Testis (tissue), 5 donors: ENCODE measurements around the gene CTSW. TPM values are rescaled to one million over a fixed set of nuclear protein-coding genes. Genes with fewer than 3 reads are reported as not detected.
"Not testable (repeated sequence)": the region's sequence is repeated elsewhere in the genome, so short reads cannot be mapped to it uniquely, and the experiment has no call there.

Experiments used
- DNase-seq: peaks from one replicate; pipeline ENCODE4 v3.0.0-alpha.2; 2019
- H3K27ac ChIP-seq, 2 donors: fragments of 200-600 bp; sonication (generic); one replicate each; pipeline ENCODE4 v1.5.1; 2019
- H3K27me3 ChIP-seq: fragments of 200-600 bp; sonication (generic); one replicate; pipeline ENCODE4 v1.5.1; 2019
- H3K36me3 ChIP-seq: fragments of 200-600 bp; sonication (generic); one replicate; pipeline ENCODE4 v1.5.1; 2017; ENCODE audit warnings: low read depth; ENCODE audit errors: missing control alignments
- H3K4me1 ChIP-seq: fragments of 200-600 bp; sonication (generic); one replicate; pipeline ENCODE4 v1.5.1; 2019
- H3K4me3 ChIP-seq, 2 donors: fragments of 200-600 bp; sonication (generic); one replicate each; pipeline ENCODE4 v1.5.1; 2017 to 2019
- H3K9me3 ChIP-seq: fragments of 200-600 bp; sonication (generic); one replicate; pipeline ENCODE4 v1.5.1; 2017
- CTCF ChIP-seq, 3 experiments: fragments of 450-650 bp in 2 of 3; fragments of 200-600 bp in 1 of 3; sonication (generic) in 1 of 3; IDR thresholded peaks; one replicate each; pipeline ENCODE4 v1.5.1; 2016 to 2019; ENCODE audit warnings: antibody characterized with exemption in 3 of 3, mild to moderate bottlenecking in 2 of 3, moderate library complexity in 1 of 3
- POLR2A ChIP-seq: fragments of 450-650 bp; IDR thresholded peaks from one replicate; pipeline ENCODE4 v1.6.1; 2017; ENCODE audit warnings: antibody characterized with exemption, mild to moderate bottlenecking, moderate library complexity
- WGBS, 2 donors: methylation state at CpG; one replicate each; pipeline ENCODE4 v1.1.5; 2018; 5-methylcytosine and 5-hydroxymethylcytosine counted together
- intact Hi-C: fragments of 100-400 bp; cut with DNase I; formaldehyde crosslinking; loops from one replicate; pipeline ENCODE4 v1.15.1; 2023; ENCODE audit warnings: low total_unique reads
- long read RNA-seq, 2 donors: transcript quantifications; one replicate each; lab custom pipeline, GENCODE V29; 2026
- polyA plus RNA-seq: library from polyadenylated mRNA; stranded (reverse); fragments of 350-450 nt; fragmentation: Illumina TruSeq; extraction: RNeasy Lipid Tissue Mini Kit (QIAGEN cat#74804); gene quantifications from one replicate; pipeline ENCODE4 v1.2.3, GENCODE V29; 2014; ENCODE audit warnings: low read depth, low replicate concordance; ENCODE audit not compliant: insufficient read depth
- total RNA-seq, 2 donors: library from RNA; depleted of rRNA; stranded (reverse); fragments of >200 nt; gene quantifications; one replicate each; pipeline ENCODE4 v1.2.3, GENCODE V29; 2016

CTSW gene
- total RNA-seq (1 to 10 TPM in 1 of 2 donors, under 1 TPM in 1; 0.71 to 2.7 TPM), polyA plus RNA-seq (4.4 TPM)
- long read RNA-seq, donor 1, result 0 reads
- long read RNA-seq, donor 2, result 0 reads

GRCh38 chr11:65879617-65880016 lies at the start of gene CTSW:
TSS of gene CTSW (plus strand) at chr11:65879837. CDS start at chr11:65879855, 18 bp downstream.
- H3K36me3 ChIP-seq, result no peaks in the 10 kb centered on the region
- no peaks in the 10 kb centered on the region for H3K9me3 ChIP-seq
- H3K4me1 ChIP-seq, result no peaks in the 10 kb centered on the region
- WGBS, 2 donors, result 60 to 80% methylated on average over 7 of the region's 7 CpGs
- H3K4me3 ChIP-seq, result no peak within 1 kb of the TSS
- no peak within 1 kb of the TSS for H3K27ac ChIP-seq
- intact Hi-C loops, result loop anchor here (10.0 kb wide), 1 partner anchor 105 kb away; no protein-coding TSS in a partner anchor
- H3K27me3 ChIP-seq, result no peaks in the 10 kb centered on the region
- no peak for DNase-seq
- no peak for TF ChIP-seq CTCF (IDR thresholded peaks at IDR 0.05)
- no peak for TF ChIP-seq POLR2A

DNA sequence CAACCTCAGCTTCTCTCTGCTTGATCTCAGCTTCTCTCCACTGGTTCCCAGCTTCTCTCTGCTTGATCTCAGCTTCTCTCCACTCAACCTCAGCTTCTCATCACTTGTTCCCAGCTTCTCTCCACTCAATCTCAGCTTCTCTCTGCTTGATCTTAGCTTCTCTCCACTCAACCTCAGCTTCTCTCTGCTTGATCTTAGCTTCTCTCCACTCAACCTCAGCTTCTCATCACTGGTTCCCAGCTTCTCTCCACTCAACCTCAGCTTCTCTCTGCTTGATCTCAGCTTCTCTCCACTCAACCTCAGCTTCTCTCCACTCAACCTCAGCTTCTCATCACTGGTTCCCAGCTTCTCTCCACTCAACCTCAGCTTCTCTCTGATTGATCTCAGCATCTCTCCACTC lies 47.4 kb upstream of the CTSW start:
- H3K36me3 ChIP-seq, H3K27me3 ChIP-seq, intact Hi-C loops, DNase-seq, H3K9me3 ChIP-seq, H3K4me1 ChIP-seq, H3K4me3 ChIP-seq, H3K27ac ChIP-seq: not testable (repeated sequence)

- Histone ChIP-seq H3K27ac (peak within 1 kb of the TSS; percentile 53 to 56), H3K9me3 (no peaks in the 10 kb centered on the region), H3K4me3 (peak within 1 kb of the TSS; percentile 61 to 71), H3K27me3 (no peaks in the 10 kb centered on the region), H3K4me1 (peaks cover 3% of the 10 kb centered on the region), H3K36me3 (no peaks in the 10 kb centered on the region)
- intact Hi-C loops, result no loop called here
- TF ChIP-seq POLR2A (no peak), CTCF (IDR thresholded peaks at IDR 0.05) (no peak)
- DNase-seq, result peak; percentile 97
- WGBS, 2 donors, result 0 to 2% methylated on average over 55 to 61 of the region's 63 CpGs
These were observed 46.2 kb upstream of the CTSW start, which contains the start of gene SNX32 for GRCh38 chr11:65833297-65834030. TSS of gene SNX32 (plus strand) at chr11:65833963. CDS start at chr11:65834066, 103 bp downstream.

GRCh38 chr11:65834202-65834601 lies 45.4 kb upstream of the CTSW start:
- Histone ChIP-seq H3K36me3 (no peaks in the 10 kb centered on the region), H3K27me3 (no peaks in the 10 kb centered on the region), H3K27ac (no peak overlapping the region), H3K9me3 (no peaks in the 10 kb centered on the region), H3K4me3 (peak overlapping the region; percentile 61 to 71), H3K4me1 (peaks cover 3% of the 10 kb centered on the region)
- TF ChIP-seq POLR2A, result no peak
- no peak for TF ChIP-seq CTCF (IDR thresholded peaks at IDR 0.05)
- DNase-seq, result no peak
- intact Hi-C loops, result no loop called here
- WGBS, 2 donors, result 22 to 48% methylated on average over 6 of the region's 6 CpGs

DNA sequence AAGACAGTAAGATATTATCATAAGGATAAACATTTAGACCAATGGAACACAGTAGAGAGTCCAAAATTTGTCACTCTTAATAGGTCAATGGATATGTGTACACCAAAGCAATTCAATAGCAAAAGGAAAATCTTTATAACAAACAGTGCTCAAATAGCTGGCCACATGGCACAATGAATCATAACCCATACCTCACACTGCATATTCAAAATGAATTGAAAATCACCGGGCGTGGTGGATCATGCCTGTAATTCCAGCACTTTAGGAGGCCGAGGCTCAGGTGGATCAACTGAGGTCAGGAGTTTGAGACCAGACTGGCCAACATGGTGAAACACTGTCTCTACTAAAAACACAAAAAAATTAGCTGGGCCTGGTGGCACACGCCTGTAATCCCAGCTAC lies 37.5 kb upstream of the CTSW start:
- Histone ChIP-seq H3K4me3 (no peak overlapping the region), H3K4me1 (no peaks in the 10 kb centered on the region), H3K9me3 (no peaks in the 10 kb centered on the region), H3K36me3 (no peaks in the 10 kb centered on the region), H3K27me3 (no peaks in the 10 kb centered on the region), H3K27ac (no peak overlapping the region)
- WGBS, 2 donors, result 89 to 95% methylated on average over 4 of the region's 4 CpGs
- no peak for DNase-seq
- TF ChIP-seq CTCF (IDR thresholded peaks at IDR 0.05), result no peak
- no peak for TF ChIP-seq POLR2A
- intact Hi-C loops, result no loop called here
